Body of pancreas (tissue), 4 donors: ENCODE measurements around the gene ITGB4. TPM values are rescaled to one million over a fixed set of nuclear protein-coding genes. Genes with fewer than 3 reads are reported as not detected.
A peak's percentile ranks its signal among the peaks of the same experiment; 100 is the strongest.

Source experiments
- ATAC-seq: fragments of 150-250 bp; one replicate; pipeline ENCODE4 v1.9.1; 2016
- DNase-seq, 4 donors: peaks; one replicate each; pipeline ENCODE4 v3.0.0-alpha.2; 2019
- H3K27ac ChIP-seq, 4 donors: fragments of 200-600 bp; sonication (generic); 1 replicate in 3 of 4; 2 replicates in 1 of 4; pipeline versions ENCODE4 v1.5.1 to v1.6.1; 2016 to 2019; ENCODE audit warnings: mild to moderate bottlenecking in 1 of 4, mixed read lengths in 1 of 4, moderate library complexity in 1 of 4
- H3K27me3 ChIP-seq, 2 donors: fragments of 200-600 bp; sonication (generic); one replicate each; pipeline ENCODE4 v1.6.0; 2016; ENCODE audit warnings: mild to moderate bottlenecking in 1 of 2
- H3K36me3 ChIP-seq, 2 donors: fragments of 200-600 bp; sonication (generic); replicated peaks in 1 of 2; 2 replicates each; pipeline ENCODE4 v1.5.1; 2016; ENCODE audit warnings: low read depth in 2 of 2; ENCODE audit not compliant: insufficient read depth in 1 of 2
- H3K4me1 ChIP-seq: fragments of 200-600 bp; sonication (generic); one replicate; pipeline ENCODE4 v1.6.0; 2016
- H3K4me3 ChIP-seq, 2 donors: fragments of 200-600 bp; sonication (generic); 1 replicate in 1 of 2; 2 replicates in 1 of 2; pipeline ENCODE4 v1.5.1; 2016 to 2019
- H3K9me3 ChIP-seq, 3 donors: fragments of 200-600 bp; sonication (generic); 1 replicate in 2 of 3; 2 replicates in 1 of 3; pipeline ENCODE4 v1.5.1; 2016
- CTCF ChIP-seq, 7 experiments: fragments of 450-650 bp in 4 of 7; fragments of 200-600 bp in 3 of 7; sonication (generic) in 3 of 7; IDR thresholded peaks; one replicate each; pipeline ENCODE4 v1.5.1; 2016 to 2019; ENCODE audit warnings: antibody characterized with exemption in 7 of 7
- POLR2A ChIP-seq, 3 donors: fragments of 450-650 bp; IDR thresholded peaks; one replicate each; pipeline ENCODE4 v1.6.1; 2016; ENCODE audit warnings: antibody characterized with exemption in 3 of 3, mild to moderate bottlenecking in 2 of 3
- WGBS, 2 donors: methylation state at CpG; one replicate each; pipeline ENCODE4 v1.1.5; 2017; 5-methylcytosine and 5-hydroxymethylcytosine counted together
- intact Hi-C: fragments of 100-400 bp; cut with DNase I; formaldehyde crosslinking; loops from one replicate; pipeline ENCODE4 v1.15.1; 2023
- total RNA-seq, 2 donors: library from RNA; depleted of rRNA; stranded (reverse); fragments of >200 nt; gene quantifications; one replicate each; pipeline ENCODE4 v1.1.0, GENCODE V29; 2016

ITGB4 gene
- total RNA-seq, 2 donors from 2014 or later = 25.1 to 33.7 TPM

DNA sequence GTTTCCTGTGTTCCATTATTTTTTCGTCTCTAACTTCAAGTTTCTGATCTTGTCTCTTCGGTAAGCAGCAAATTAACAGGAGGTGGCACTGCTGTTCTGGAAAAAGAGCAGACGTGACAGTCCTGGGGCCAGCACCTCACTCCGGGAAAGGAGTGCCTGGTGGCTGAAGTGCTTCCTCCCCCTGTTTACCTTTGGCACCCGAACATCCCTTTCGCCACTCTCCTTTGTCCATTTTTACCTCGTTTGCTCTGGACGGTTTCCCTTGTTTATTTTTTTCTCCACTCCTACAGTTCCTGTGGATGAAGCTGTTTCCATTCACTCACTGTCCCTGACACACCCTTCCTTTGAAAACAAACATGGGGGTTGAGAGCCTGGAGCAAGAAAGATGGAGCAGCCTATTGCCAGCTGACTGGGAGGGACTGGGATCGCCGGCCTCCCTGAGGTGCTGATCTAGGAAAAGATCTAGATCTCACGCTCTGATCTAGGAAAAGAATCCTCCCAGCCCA is 41.5 kb upstream of the ITGB4 start:
- ATAC-seq = peak; percentile 67
- H3K36me3 ChIP-seq = peaks cover 0 to 6% of the 10 kb centered on the region in 2 donors
- peak in 2 of 4 donors; percentile 31 to 39 for DNase-seq
- peaks cover 19% of the 10 kb centered on the region for H3K4me1 ChIP-seq
- 53 to 60% methylated on average over 11 of the region's 11 CpGs for WGBS, 2 donors
- no peak for TF ChIP-seq POLR2A (IDR thresholded peaks at IDR 0.05)
- TF ChIP-seq CTCF (IDR thresholded peaks at IDR 0.05) = peak in 4 of 7 experiments; percentile 20 to 45 (median 25)
- intact Hi-C loops = no loop called here
- H3K4me3 ChIP-seq = no peak overlapping the region
- H3K27ac ChIP-seq = no peak overlapping the region
- H3K27me3 ChIP-seq = no peaks in the 10 kb centered on the region
- H3K9me3 ChIP-seq = no peaks in the 10 kb centered on the region

DNA sequence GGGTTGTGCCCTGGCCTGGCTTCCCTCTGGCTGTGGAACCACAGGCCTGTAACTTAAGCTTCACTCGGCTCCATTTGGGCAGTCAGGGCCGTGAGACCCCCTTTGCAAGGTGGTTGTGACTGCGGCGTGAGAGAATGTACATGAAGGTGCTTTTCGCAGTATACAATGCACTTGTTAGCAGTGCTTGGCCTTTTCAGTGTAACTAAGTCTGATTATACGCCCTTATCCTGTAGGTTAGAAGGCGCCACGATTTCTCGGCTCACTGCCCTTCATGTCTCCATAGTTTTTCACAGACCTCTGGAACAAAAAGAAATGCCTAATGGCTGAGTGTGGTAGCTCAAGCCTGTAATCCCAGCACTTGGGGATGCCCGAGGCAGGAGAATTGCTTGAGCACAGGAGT is 40.8 kb upstream of the ITGB4 start:
- H3K4me3 ChIP-seq = no peak overlapping the region
- H3K36me3 ChIP-seq = peaks cover 0 to 6% of the 10 kb centered on the region in 2 donors
- ATAC-seq (no peak), DNase-seq (no peak)
- TF ChIP-seq CTCF (IDR thresholded peaks at IDR 0.05) (no peak), POLR2A (IDR thresholded peaks at IDR 0.05) (no peak)
- H3K4me1 ChIP-seq = peaks cover 21% of the 10 kb centered on the region
- 89 to 92% methylated on average over 10 of the region's 10 CpGs for WGBS, 2 donors
- no peaks in the 10 kb centered on the region for H3K27me3 ChIP-seq
- H3K27ac ChIP-seq = no peak overlapping the region
- intact Hi-C loops = no loop called here
- no peaks in the 10 kb centered on the region for H3K9me3 ChIP-seq

- intact Hi-C loops = no loop called here
- ATAC-seq (no peak), DNase-seq (no peak)
- WGBS, 2 donors = 87 to 97% methylated on average over 3 of the region's 3 CpGs
- TF ChIP-seq CTCF (IDR thresholded peaks at IDR 0.05) (no peak), POLR2A (IDR thresholded peaks at IDR 0.05) (no peak)
- Histone ChIP-seq H3K27ac (no peak overlapping the region), H3K4me3 (no peak overlapping the region), H3K36me3 (peaks cover 0 to 3% of the 10 kb centered on the region in 2 donors), H3K4me1 (peaks cover 23% of the 10 kb centered on the region), H3K27me3 (no peaks in the 10 kb centered on the region), H3K9me3 (no peaks in the 10 kb centered on the region)
These were observed 40.0 kb upstream of the ITGB4 start for GRCh38 chr17:75681289-75681688.

DNA sequence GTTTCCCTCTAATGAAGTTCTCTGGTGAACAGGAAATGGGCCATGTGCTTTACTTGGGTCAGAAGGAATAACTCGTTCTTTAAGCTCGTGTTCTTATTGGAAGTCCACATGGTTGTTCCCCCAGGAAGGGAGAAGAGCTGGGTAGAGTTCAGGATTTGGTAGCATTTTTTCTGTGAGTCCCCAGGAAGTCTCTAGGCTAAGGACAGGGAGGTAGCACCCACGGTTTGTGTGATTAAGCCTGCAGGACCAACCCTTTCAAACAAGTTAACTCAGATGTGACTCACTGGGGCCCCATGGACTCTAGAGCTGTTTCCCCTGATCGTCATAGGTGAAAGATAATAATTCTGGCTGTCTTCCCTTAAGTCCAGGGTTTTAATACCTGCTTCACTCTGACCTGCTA is 37.7 kb upstream of the ITGB4 start:
- H3K4me1 ChIP-seq = peaks cover 31% of the 10 kb centered on the region
- intact Hi-C loops = no loop called here

More for the DNA sequence above, 37.7 kb upstream of the ITGB4 start:
- TF ChIP-seq POLR2A (IDR thresholded peaks at IDR 0.05) = no peak
- TF ChIP-seq CTCF (IDR thresholded peaks at IDR 0.05) = no peak
- Histone ChIP-seq H3K36me3 (peaks cover 0 to 1% of the 10 kb centered on the region in 2 donors), H3K4me3 (no peak overlapping the region), H3K27ac (peak overlapping the region in 1 of 4 donors; percentile 40), H3K27me3 (no peaks in the 10 kb centered on the region), H3K9me3 (no peaks in the 10 kb centered on the region)
- DNase-seq = no peak
- 55 to 62% methylated on average over 4 of the region's 4 CpGs for WGBS, 2 donors
- no peak for ATAC-seq
